Fibroblast of lung (primary cell): ENCODE measurements around the gene ANXA2. TPM values are rescaled to one million over a fixed set of nuclear protein-coding genes. Genes with fewer than 3 reads are reported as not detected.

ENCODE experiments used
- DNase-seq, 2 donors: peaks; one replicate each; pipeline versions ENCODE4 v3.0.0 to v3.0.0-alpha.2; 2010; ENCODE audit warnings: low read depth in 2 of 2
- H2AFZ ChIP-seq: 2 replicates; pipeline ENCODE4 v1.5.1; 2012; ENCODE audit warnings: low read length, control low read depth, inconsistent platforms
- H3K27ac ChIP-seq: 2 replicates; pipeline ENCODE4 v1.5.1; 2011; ENCODE audit warnings: low read length, control low read depth; ENCODE audit not compliant: insufficient read depth
- H3K27me3 ChIP-seq: 2 replicates; pipeline ENCODE4 v1.5.1; 2011; ENCODE audit warnings: mild to moderate bottlenecking, low read length; ENCODE audit not compliant: control insufficient read depth, insufficient read depth
- H3K36me3 ChIP-seq: 2 replicates; pipeline ENCODE4 v1.5.1; 2011; ENCODE audit warnings: low read length; ENCODE audit not compliant: control insufficient read depth, insufficient read depth
- H3K4me1 ChIP-seq: 2 replicates; pipeline ENCODE4 v1.5.1; 2011; ENCODE audit warnings: low read length; ENCODE audit not compliant: control insufficient read depth, insufficient read depth; ENCODE audit errors: extremely low read depth
- H3K4me2 ChIP-seq: 2 replicates; pipeline ENCODE4 v1.5.1; 2011; ENCODE audit warnings: low read length, control low read depth; ENCODE audit not compliant: insufficient read depth; ENCODE audit errors: extremely low read depth
- H3K4me3 ChIP-seq, 4 experiments: fragments of 200-600 bp in 1 of 4; sonication (generic) in 1 of 4; replicated peaks in 1 of 4; 2 replicates each; pipeline ENCODE4 v1.5.1; 2011 to 2016; ENCODE audit warnings: low read length in 4 of 4, low read depth in 3 of 4, mild to moderate bottlenecking in 3 of 4, control low read depth in 2 of 4, inconsistent platforms in 1 of 4, mixed read lengths in 1 of 4; ENCODE audit not compliant: insufficient read depth in 1 of 4; ENCODE audit errors: control extremely low read depth in 1 of 4
- H3K79me2 ChIP-seq: 2 replicates; pipeline ENCODE4 v1.5.1; 2012; ENCODE audit warnings: mild to moderate bottlenecking, low read length, inconsistent platforms; ENCODE audit not compliant: control insufficient read depth, insufficient read depth
- H3K9ac ChIP-seq: 2 replicates; pipeline ENCODE4 v1.5.1; 2011; ENCODE audit warnings: mild to moderate bottlenecking, low read length, control low read depth; ENCODE audit not compliant: insufficient read depth
- H3K9me3 ChIP-seq: 2 replicates; pipeline ENCODE4 v1.5.1; 2012; ENCODE audit warnings: low read depth, low read length; ENCODE audit not compliant: control insufficient read depth, insufficient read depth
- H4K20me1 ChIP-seq: 2 replicates; pipeline ENCODE4 v1.5.1; 2011; ENCODE audit warnings: low read length; ENCODE audit not compliant: control insufficient read depth, insufficient read depth; ENCODE audit errors: extremely low read depth
- EZH2 ChIP-seq: IDR thresholded peaks from 2 replicates; pipeline ENCODE4 v1.5.1; 2012; ENCODE audit warnings: low read length, control low read depth, mild to moderate bottlenecking; ENCODE audit errors: missing control alignments
- polyA plus RNA-seq, 2 donors: library from polyadenylated mRNA; depleted of rRNA in 1 of 2; stranded (reverse) in 1 of 2; unstranded in 1 of 2; fragments of >200 nt; gene quantifications; 2 replicates each; pipeline ENCODE4 v1.2.1, GENCODE V29; 2011 to 2012; ENCODE audit warnings: missing spikeins in 1 of 2
- total RNA-seq: library from RNA; depleted of rRNA; stranded (reverse); fragments of >200 nt; gene quantifications from 2 replicates; pipeline ENCODE4 v1.2.1, GENCODE V29; 2014
- TF ChIP-seq, protein P1 (sequence below), 2 donors: IDR thresholded peaks in 1 of 2; conservative IDR thresholded peaks in 1 of 2; 1 replicate in 1 of 2; 2 replicates in 1 of 2; pipeline ENCODE4 v1.5.1; 2011 to 2012; ENCODE audit warnings: low read length in 2 of 2, control low read depth in 1 of 2, inconsistent platforms in 1 of 2, low read depth in 1 of 2, mild to moderate bottlenecking in 1 of 2

The ANXA2 gene
- total and polyA plus RNA-seq, 2 donors (not counting 1 experiment from before 2014, with no cell fraction given), result 2,754 to 4,872 TPM

DNA sequence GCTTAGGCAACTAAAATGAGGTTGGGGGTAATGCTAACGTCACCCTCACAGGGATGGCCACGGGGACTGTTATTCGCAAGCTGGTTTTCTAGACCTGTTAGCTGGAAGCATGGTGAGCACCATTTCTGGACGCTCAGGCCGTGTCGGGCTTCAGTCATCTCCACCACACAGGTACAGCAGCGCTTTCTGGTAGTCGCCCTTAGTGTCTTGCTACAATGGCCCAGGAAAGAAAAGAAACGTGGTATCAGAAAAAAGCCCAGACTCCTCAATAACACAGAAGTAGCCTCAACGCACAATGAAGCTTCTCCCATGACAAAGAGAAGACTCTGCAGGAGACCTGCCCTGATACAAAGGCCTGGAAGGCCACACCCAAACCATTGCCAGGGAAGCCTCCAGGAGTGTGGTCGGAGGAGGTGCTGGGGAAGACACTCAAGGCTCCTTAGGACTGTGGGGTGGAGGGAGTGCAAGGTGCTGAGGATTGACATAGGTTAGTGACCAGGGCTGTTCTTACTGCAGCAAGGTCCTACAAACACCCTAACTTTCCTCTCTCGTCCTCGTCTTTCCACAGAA lies 50.2 kb downstream of the ANXA2 start:
- Histone ChIP-seq H3K9me3 (no peaks in the 10 kb centered on the region), H4K20me1 (no peaks in the 10 kb centered on the region), H3K4me1 (peaks cover 3% of the 10 kb centered on the region), H3K4me2 (no peak overlapping the region), H3K27ac (no peak overlapping the region), H3K79me2 (peaks cover 1% of the 10 kb centered on the region), H3K36me3 (peaks cover 33% of the 10 kb centered on the region), H3K9ac (no peak overlapping the region), H2AFZ (no peak overlapping the region), H3K27me3 (no peaks in the 10 kb centered on the region), H3K4me3 (no peak overlapping the region)
- no peak for DNase-seq
- no peak for TF ChIP-seq EZH2
- TF ChIP-seq, protein P1, sequence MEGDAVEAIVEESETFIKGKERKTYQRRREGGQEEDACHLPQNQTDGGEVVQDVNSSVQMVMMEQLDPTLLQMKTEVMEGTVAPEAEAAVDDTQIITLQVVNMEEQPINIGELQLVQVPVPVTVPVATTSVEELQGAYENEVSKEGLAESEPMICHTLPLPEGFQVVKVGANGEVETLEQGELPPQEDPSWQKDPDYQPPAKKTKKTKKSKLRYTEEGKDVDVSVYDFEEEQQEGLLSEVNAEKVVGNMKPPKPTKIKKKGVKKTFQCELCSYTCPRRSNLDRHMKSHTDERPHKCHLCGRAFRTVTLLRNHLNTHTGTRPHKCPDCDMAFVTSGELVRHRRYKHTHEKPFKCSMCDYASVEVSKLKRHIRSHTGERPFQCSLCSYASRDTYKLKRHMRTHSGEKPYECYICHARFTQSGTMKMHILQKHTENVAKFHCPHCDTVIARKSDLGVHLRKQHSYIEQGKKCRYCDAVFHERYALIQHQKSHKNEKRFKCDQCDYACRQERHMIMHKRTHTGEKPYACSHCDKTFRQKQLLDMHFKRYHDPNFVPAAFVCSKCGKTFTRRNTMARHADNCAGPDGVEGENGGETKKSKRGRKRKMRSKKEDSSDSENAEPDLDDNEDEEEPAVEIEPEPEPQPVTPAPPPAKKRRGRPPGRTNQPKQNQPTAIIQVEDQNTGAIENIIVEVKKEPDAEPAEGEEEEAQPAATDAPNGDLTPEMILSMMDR (conservative IDR thresholded peaks at IDR 0.05 in 1 of 2, IDR thresholded peaks at IDR 0.05 in 1 of 2; ENCODE audit: low read depth in 1 of 2, low read length in 2 of 2), result no peak

DNA sequence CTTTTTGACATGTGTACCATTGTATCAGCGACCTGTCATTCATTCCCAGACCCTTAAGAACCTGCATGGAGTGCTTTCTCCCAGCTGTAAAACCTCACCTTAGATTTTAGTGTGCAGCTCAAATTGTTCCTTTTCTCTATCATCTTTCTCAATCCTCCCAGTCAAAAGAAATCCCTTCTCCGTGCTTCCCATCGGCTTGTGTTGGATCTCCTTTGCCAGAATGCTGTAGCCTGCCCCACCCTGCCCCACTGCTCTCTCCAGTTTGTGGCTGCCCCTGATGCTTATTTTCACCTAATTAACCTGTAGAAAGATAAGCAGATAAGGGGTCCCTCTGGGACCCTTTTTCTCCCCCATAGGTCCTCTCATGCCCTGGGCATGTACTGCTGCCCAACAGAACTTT lies 51.1 kb downstream of the ANXA2 start:
- no peak overlapping the region for H3K9ac ChIP-seq
- no peak overlapping the region for H3K4me2 ChIP-seq
- H3K9me3 ChIP-seq, result no peaks in the 10 kb centered on the region
- DNase-seq, result no peak
- no peaks in the 10 kb centered on the region for H3K79me2 ChIP-seq
- H3K36me3 ChIP-seq, result peaks cover 27% of the 10 kb centered on the region
- no peaks in the 10 kb centered on the region for H4K20me1 ChIP-seq
- H3K27me3 ChIP-seq, result no peaks in the 10 kb centered on the region
- no peak for TF ChIP-seq EZH2
- TF ChIP-seq, protein P1 (conservative IDR thresholded peaks at IDR 0.05 in 1 of 2, IDR thresholded peaks at IDR 0.05 in 1 of 2; ENCODE audit: low read depth in 1 of 2, low read length in 2 of 2), result no peak
- no peaks in the 10 kb centered on the region for H3K4me1 ChIP-seq
- no peak overlapping the region for H3K4me3 ChIP-seq
- no peak overlapping the region for H2AFZ ChIP-seq
- no peak overlapping the region for H3K27ac ChIP-seq

DNA sequence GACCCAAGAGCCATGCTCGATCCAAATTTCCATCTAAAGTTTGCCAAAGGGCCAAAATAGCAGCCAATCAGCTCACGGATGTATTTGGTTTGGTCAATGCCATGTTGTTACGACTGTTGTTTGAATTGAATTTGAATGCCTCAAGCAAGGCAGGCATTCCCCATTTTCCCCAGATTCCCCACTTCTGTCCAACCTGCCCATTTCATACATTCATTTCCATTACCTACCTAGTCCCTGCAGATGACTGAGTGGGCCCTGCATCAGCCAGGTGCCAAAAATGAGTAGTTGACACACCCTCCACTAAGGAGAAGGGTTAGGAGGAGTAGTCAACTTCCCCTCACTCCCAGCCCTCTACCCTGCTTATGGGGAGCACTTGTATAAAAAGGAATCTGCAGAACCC lies 51.7 kb downstream of the ANXA2 start:
- H3K27me3 ChIP-seq, result no peaks in the 10 kb centered on the region
- no peak for DNase-seq
- H3K4me2 ChIP-seq, result no peak overlapping the region
- peaks cover 24% of the 10 kb centered on the region for H3K36me3 ChIP-seq
- no peak overlapping the region for H3K4me3 ChIP-seq
- H4K20me1 ChIP-seq, result no peaks in the 10 kb centered on the region
- no peaks in the 10 kb centered on the region for H3K79me2 ChIP-seq
- TF ChIP-seq, protein P1 (conservative IDR thresholded peaks at IDR 0.05 in 1 of 2, IDR thresholded peaks at IDR 0.05 in 1 of 2; ENCODE audit: low read depth in 1 of 2, low read length in 2 of 2), result no peak
- no peaks in the 10 kb centered on the region for H3K4me1 ChIP-seq
- H3K9ac ChIP-seq, result no peak overlapping the region
- no peak overlapping the region for H3K27ac ChIP-seq
- no peak overlapping the region for H2AFZ ChIP-seq
- no peaks in the 10 kb centered on the region for H3K9me3 ChIP-seq
